H9 (cell line): Measurements from ENCODE around the gene TSPAN11. TPM values are rescaled to one million over a fixed set of nuclear protein-coding genes. Genes with fewer than 3 reads are reported as not detected.

Source experiments
- DNase-seq: peaks from one replicate; pipeline ENCODE4 v3.0.0-alpha.2; 2017
- H2AFZ ChIP-seq: one replicate; pipeline ENCODE4 v1.6.1; 2013; ENCODE audit warnings: mild to moderate bottlenecking, low read length, control low read depth, moderate library complexity
- H2AK5ac ChIP-seq: 2 replicates; pipeline ENCODE4 v1.6.1; 2013; ENCODE audit warnings: low read length, control low read depth, mixed read lengths; ENCODE audit not compliant: insufficient read length
- H2BK120ac ChIP-seq: one replicate; pipeline ENCODE4 v1.6.1; 2013; ENCODE audit warnings: low read depth, mild to moderate bottlenecking, low read length, control low read depth, inconsistent platforms; ENCODE audit not compliant: poor library complexity, severe bottlenecking
- H2BK12ac ChIP-seq: 2 replicates; pipeline ENCODE4 v1.6.1; 2013; ENCODE audit warnings: low read length, control low read depth, mixed read lengths, low read depth; ENCODE audit not compliant: insufficient read length
- H2BK15ac ChIP-seq: 2 replicates; pipeline ENCODE4 v1.6.1; 2013; ENCODE audit warnings: low read depth, low read length, control low read depth
- H2BK20ac ChIP-seq: one replicate; pipeline ENCODE4 v1.6.1; 2013; ENCODE audit warnings: low read depth, mild to moderate bottlenecking, low read length, control low read depth, inconsistent platforms; ENCODE audit not compliant: poor library complexity, severe bottlenecking
- H2BK5ac ChIP-seq: 2 replicates; pipeline ENCODE4 v1.6.1; 2013; ENCODE audit warnings: low read length, control low read depth, mixed read lengths; ENCODE audit not compliant: insufficient read length
- H3K14ac ChIP-seq: 2 replicates; pipeline ENCODE4 v1.6.1; 2013; ENCODE audit warnings: low read length, control low read depth; ENCODE audit not compliant: insufficient read depth
- H3K18ac ChIP-seq: 2 replicates; pipeline ENCODE4 v1.6.1; 2013; ENCODE audit warnings: low read depth, mild to moderate bottlenecking, mixed read lengths, low read length, control low read depth; ENCODE audit not compliant: insufficient read length
- H3K23ac ChIP-seq: 2 replicates; pipeline ENCODE4 v1.6.1; 2013; ENCODE audit warnings: low read length, control low read depth, mixed read lengths, low read depth; ENCODE audit not compliant: insufficient read length
- H3K23me2 ChIP-seq: 2 replicates; pipeline ENCODE4 v1.6.1; 2013; ENCODE audit warnings: low read depth, mild to moderate bottlenecking, mixed read lengths, low read length, control low read depth; ENCODE audit not compliant: insufficient read length, poor library complexity, severe bottlenecking
- H3K27ac ChIP-seq: 2 replicates; pipeline ENCODE4 v1.5.1; 2013; ENCODE audit warnings: low read length, control low read depth, mixed read lengths, low read depth; ENCODE audit not compliant: insufficient read length
- H3K27me3 ChIP-seq: 2 replicates; pipeline ENCODE4 v1.6.1; 2013; ENCODE audit warnings: low read length, control low read depth, inconsistent platforms; ENCODE audit not compliant: insufficient read depth
- H3K4ac ChIP-seq: 2 replicates; pipeline ENCODE4 v1.6.1; 2013; ENCODE audit warnings: low read depth, mild to moderate bottlenecking, control low read depth, inconsistent platforms, low read length, moderate library complexity
- H3K4me1 ChIP-seq: 2 replicates; pipeline ENCODE4 v1.6.1; 2013; ENCODE audit warnings: low read length, control low read depth, inconsistent platforms; ENCODE audit not compliant: insufficient read depth
- H3K4me2 ChIP-seq: 2 replicates; pipeline ENCODE4 v1.6.1; 2013; ENCODE audit warnings: low read length, control low read depth, mixed read lengths; ENCODE audit not compliant: insufficient read length, insufficient read depth
- H3K56ac ChIP-seq: 2 replicates; pipeline ENCODE4 v1.6.1; 2013; ENCODE audit warnings: low read depth, mild to moderate bottlenecking, mixed read lengths, low read length, control low read depth; ENCODE audit not compliant: insufficient read length
- H3K79me1 ChIP-seq: 2 replicates; pipeline ENCODE4 v1.6.1; 2013; ENCODE audit warnings: low read depth, mild to moderate bottlenecking, moderate library complexity, low read length, control low read depth, inconsistent platforms; ENCODE audit not compliant: insufficient read depth, poor library complexity, severe bottlenecking
- H3K79me2 ChIP-seq: 2 replicates; pipeline ENCODE4 v1.6.1; 2013; ENCODE audit warnings: low read length, control low read depth, inconsistent platforms; ENCODE audit not compliant: insufficient read depth
- H3K9ac ChIP-seq: 2 replicates; pipeline ENCODE4 v1.6.1; 2013; ENCODE audit warnings: low read length, control low read depth, mixed read lengths; ENCODE audit not compliant: insufficient read length; ENCODE audit errors: extremely low read depth
- H3K9me3 ChIP-seq: one replicate; pipeline ENCODE4 v1.6.1; 2013; ENCODE audit warnings: low read depth, low read length, inconsistent platforms; ENCODE audit not compliant: control insufficient read depth
- H3T11ph ChIP-seq: one replicate; pipeline ENCODE4 v1.6.1; 2013; ENCODE audit warnings: mild to moderate bottlenecking, low read length, control low read depth, inconsistent platforms
- H4K20me1 ChIP-seq: one replicate; pipeline ENCODE4 v1.6.1; 2013; ENCODE audit not compliant: control insufficient read depth, insufficient read length, insufficient read depth
- H4K5ac ChIP-seq: 2 replicates; pipeline ENCODE4 v1.6.1; 2013; ENCODE audit warnings: low read depth, mild to moderate bottlenecking, mixed read lengths, low read length, control low read depth; ENCODE audit not compliant: insufficient read length
- H4K8ac ChIP-seq: replicated peaks from 2 replicates; pipeline ENCODE4 v1.6.1; 2013; ENCODE audit warnings: low read length, control low read depth, mixed read lengths, low read depth; ENCODE audit not compliant: insufficient read length
- H4K91ac ChIP-seq: 2 replicates; pipeline ENCODE4 v1.6.1; 2013; ENCODE audit warnings: low read depth, mild to moderate bottlenecking, moderate library complexity, mixed read lengths, low read length, control low read depth; ENCODE audit not compliant: insufficient read length
- H3K27ac Mint-ChIP-seq, 3 experiments: 2 replicates in 2 of 3; 3 replicates in 1 of 3; pipeline ENCODE4 v1.8.0; 2020 to 2021; ENCODE audit warnings: mixed read lengths in 3 of 3, mild to moderate bottlenecking in 1 of 3, moderate library complexity in 1 of 3
- H3K27me3 Mint-ChIP-seq: 2 replicates; pipeline ENCODE4 v1.8.0; 2021; ENCODE audit warnings: low read depth, mild to moderate bottlenecking, moderate library complexity, mixed read lengths
- H3K36me3 Mint-ChIP-seq, 3 experiments: 2 replicates in 2 of 3; 3 replicates in 1 of 3; pipeline ENCODE4 v1.8.0; 2020 to 2021; ENCODE audit warnings: low read depth in 3 of 3, mixed read lengths in 3 of 3; ENCODE audit not compliant: insufficient read depth in 1 of 3
- H3K4me1 Mint-ChIP-seq, 2 experiments: 2 replicates each; pipeline ENCODE4 v1.8.0; 2020; ENCODE audit warnings: mixed read lengths in 2 of 2
- H3K4me3 Mint-ChIP-seq, 2 experiments: 2 replicates in 1 of 2; 3 replicates in 1 of 2; pipeline ENCODE4 v1.8.0; 2020 to 2021; ENCODE audit warnings: mild to moderate bottlenecking in 2 of 2, mixed read lengths in 2 of 2, moderate library complexity in 1 of 2
- H3K9me3 Mint-ChIP-seq, 2 experiments: 2 replicates in 1 of 2; 3 replicates in 1 of 2; pipeline ENCODE4 v1.8.0; 2020; ENCODE audit warnings: mild to moderate bottlenecking in 2 of 2, mixed read lengths in 2 of 2, moderate library complexity in 1 of 2
- WGBS: extraction: QIAGEN DNeasy Blood & Tissue Kit; methylation state at CpG from one replicate; pipeline ENCODE4 v1.1.7; 2013; ENCODE audit warnings: missing lambda C conversion rate, low lambda C conversion rate, mixed read lengths; ENCODE audit not compliant: insufficient read length; ENCODE audit errors: extremely low coverage; 5-methylcytosine and 5-hydroxymethylcytosine counted together
- total RNA-seq: library from RNA; stranded (reverse); gene quantifications from 2 replicates; pipeline ENCODE4 v1.2.1, GENCODE V29; 2021
- TF ChIP-seq, protein P1 (sequence below): fragments of 200-600 bp; sonication (generic); conservative IDR thresholded peaks from 3 replicates; pipeline ENCODE4 v1.8.0; 2021; ENCODE audit warnings: antibody characterized with exemption, mild to moderate bottlenecking

The TSPAN11 gene
- total RNA-seq, 1 experiment from 2014 or later = 4.2 TPM

DNA sequence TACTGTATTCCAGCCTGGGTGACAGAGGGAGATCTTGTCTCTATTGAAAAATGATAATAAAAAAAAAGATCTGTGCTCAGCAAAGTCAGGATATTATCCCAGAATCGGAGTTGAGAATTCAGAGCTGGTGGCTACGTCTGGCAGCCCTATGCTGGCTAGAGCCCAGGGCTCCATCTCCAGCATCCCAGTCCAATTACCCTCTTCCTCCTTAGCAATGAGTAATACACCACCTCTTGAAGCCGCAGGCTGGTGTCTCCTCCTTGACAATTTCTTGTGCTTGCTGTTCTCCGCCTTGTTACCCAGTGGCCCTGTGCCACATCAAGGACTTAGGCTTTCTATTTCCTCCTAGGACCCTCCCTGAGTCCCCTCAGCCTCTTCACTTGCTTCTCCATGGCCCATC, 108.7 kb downstream of the TSPAN11 start:
- Histone ChIP-seq H3K9ac (no peak overlapping the region), H3K23me2 (no peaks in the 10 kb centered on the region), H2AK5ac (no peak overlapping the region), H2BK20ac (no peak overlapping the region), H4K20me1 (no peaks in the 10 kb centered on the region), H3K79me2 (no peaks in the 10 kb centered on the region), H3K27me3 (peaks cover 4% of the 10 kb centered on the region), H2BK12ac (no peak overlapping the region), H2BK5ac (no peak overlapping the region), H3K9me3 (no peaks in the 10 kb centered on the region), H3K23ac (no peak overlapping the region), H2BK120ac (no peak overlapping the region), H3T11ph (no peak overlapping the region), H3K4ac (no peak overlapping the region), H3K79me1 (no peaks in the 10 kb centered on the region), H4K8ac (no peak overlapping the region), H3K4me1 (no peaks in the 10 kb centered on the region), H3K18ac (no peak overlapping the region), H3K4me2 (no peak overlapping the region), H4K5ac (no peak overlapping the region), H3K14ac (no peak overlapping the region; the same call in 1 of the 2 replicates), H2BK15ac (no peak overlapping the region), H4K91ac (no peak overlapping the region), H2AFZ (no peak overlapping the region), H3K56ac (no peak overlapping the region), H3K27ac (no peak overlapping the region)
- no peak overlapping the region for H3K27ac Mint-ChIP-seq
- peaks cover 14% of the 10 kb centered on the region for H3K27me3 Mint-ChIP-seq
- no peaks in the 10 kb centered on the region for H3K4me1 Mint-ChIP-seq
- no peak for DNase-seq
- WGBS = no CpG with 5 or more reads among the region's 4 CpGs
- no peaks in the 10 kb centered on the region for H3K36me3 Mint-ChIP-seq
- TF ChIP-seq, protein P1, sequence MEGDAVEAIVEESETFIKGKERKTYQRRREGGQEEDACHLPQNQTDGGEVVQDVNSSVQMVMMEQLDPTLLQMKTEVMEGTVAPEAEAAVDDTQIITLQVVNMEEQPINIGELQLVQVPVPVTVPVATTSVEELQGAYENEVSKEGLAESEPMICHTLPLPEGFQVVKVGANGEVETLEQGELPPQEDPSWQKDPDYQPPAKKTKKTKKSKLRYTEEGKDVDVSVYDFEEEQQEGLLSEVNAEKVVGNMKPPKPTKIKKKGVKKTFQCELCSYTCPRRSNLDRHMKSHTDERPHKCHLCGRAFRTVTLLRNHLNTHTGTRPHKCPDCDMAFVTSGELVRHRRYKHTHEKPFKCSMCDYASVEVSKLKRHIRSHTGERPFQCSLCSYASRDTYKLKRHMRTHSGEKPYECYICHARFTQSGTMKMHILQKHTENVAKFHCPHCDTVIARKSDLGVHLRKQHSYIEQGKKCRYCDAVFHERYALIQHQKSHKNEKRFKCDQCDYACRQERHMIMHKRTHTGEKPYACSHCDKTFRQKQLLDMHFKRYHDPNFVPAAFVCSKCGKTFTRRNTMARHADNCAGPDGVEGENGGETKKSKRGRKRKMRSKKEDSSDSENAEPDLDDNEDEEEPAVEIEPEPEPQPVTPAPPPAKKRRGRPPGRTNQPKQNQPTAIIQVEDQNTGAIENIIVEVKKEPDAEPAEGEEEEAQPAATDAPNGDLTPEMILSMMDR = no peak
- no peak overlapping the region for H3K4me3 Mint-ChIP-seq
- H3K9me3 Mint-ChIP-seq = no peaks in the 10 kb centered on the region
